Activated T-cell treated with anti-CD3 and anti-CD28 coated beads for 1 hour (primary cell): ENCODE data around the gene C1QTNF6.
"Not testable (repeated sequence)": the region's sequence is repeated elsewhere in the genome, so short reads cannot be mapped to it uniquely, and the experiment has no call there.

Experiments
- DNase-seq: peaks from one replicate; pipeline ENCODE4 v3.0.0-alpha.2; 2020; ENCODE audit warnings: low read depth

The C1QTNF6 gene

GRCh38 chr22:37206841-37207821 is 19.1 kb upstream of the C1QTNF6 start:
- DNase-seq: no peak

GRCh38 chr22:37206118-37206840 is 18.2 kb upstream of the C1QTNF6 start:
- no peak for DNase-seq

DNA sequence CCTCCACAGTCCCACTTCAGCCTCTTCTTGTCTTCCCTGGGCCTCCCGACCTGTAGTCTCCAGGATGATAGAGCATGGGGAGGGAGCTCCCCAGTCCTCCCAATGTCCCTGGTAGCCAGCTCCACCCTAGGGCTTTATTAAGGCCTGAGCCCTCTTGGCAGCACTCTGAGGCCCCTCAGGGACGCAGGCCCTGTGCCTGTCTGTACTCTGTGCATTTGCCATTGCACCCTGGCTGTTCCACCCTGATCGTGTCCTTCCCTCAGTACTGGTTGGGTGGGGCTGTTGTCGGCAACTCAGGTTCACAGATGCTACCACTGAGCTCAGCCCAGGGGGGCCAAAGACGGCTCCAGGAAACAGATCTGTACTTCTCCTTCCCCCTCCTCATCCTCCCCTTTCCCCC is 17.0 kb upstream of the C1QTNF6 start:
- no peak for DNase-seq

DNA sequence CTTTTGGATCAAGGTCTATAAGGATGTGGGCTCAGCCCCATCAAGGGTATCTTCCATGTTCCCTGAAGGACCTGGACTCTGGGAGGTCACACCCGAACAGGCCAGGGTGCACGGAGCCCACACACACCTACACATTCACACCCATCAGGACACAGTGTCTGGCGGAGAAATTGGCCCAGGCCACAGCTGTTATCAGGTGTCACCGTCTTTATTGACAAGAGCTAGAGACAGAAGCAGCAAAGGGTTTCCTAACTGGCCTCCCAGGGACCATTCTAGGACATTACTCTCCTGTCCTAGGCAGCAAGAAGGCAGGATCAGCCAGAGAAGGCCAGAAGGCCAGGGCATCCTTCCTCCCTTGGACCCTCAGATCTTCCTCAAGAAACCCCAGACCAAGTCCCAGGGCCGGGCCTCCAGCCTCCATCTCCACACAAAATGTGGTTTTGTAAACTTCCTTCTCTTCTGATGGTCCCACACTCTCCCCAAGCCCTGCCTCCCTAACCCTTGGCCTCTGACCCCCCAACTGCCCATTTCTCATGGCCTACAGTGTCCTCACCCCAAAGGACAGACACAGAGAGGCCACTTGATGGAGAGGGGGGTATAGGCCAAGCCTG is 16.1 kb upstream of the C1QTNF6 start:
- DNase-seq: no peak

GRCh38 chr22:37203354-37204044 is 15.5 kb upstream of the C1QTNF6 start:
- no peak for DNase-seq

DNA sequence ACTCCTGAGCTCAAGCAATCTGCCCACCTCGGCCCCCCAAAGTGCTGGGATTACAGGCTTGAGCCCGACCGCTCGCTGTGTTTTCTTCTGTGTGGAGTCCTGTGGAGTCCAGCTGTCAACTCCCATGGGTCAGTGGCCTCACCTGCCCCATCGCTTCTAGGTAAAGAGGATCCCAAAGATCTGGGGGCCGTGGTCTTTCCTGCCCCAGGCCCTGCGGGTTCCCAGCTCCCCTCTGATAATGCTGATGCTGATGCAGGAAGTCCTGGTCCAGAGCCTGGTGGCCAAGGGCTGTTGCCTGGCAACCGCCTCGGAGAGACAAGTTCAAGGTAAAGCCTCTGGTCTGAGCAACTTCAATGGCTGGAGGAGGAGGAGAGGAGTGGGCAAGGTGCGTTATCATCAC is 14.7 kb upstream of the C1QTNF6 start:
- DNase-seq: no peak

DNA sequence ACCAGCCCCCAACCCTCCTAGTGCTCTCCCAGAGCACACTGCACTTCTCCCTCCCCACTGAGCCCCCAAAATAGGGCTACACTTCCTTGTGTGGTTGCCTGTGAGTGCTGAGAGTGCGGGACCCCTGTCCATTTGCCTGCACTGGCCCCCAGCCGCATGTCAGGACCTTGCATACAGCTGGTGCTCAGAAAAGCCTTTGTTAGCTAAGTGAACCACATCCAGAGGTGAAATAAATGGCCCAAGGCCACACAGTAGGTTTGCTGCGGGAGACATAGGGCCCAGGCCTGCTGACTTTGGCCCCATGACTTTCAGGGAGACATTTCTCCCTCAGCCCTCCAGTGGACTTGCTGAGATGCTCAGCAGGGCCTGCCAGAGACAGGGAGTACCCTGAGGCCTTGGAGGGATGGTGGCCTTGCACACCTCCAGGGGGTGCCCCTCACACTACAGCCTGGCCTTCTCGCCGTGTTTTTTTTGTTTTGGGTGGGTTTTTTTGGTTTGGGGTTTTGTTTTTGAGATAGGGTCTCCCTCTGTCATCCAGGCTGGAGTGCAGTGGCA is 14.0 kb upstream of the C1QTNF6 start:
- no peak for DNase-seq

DNA sequence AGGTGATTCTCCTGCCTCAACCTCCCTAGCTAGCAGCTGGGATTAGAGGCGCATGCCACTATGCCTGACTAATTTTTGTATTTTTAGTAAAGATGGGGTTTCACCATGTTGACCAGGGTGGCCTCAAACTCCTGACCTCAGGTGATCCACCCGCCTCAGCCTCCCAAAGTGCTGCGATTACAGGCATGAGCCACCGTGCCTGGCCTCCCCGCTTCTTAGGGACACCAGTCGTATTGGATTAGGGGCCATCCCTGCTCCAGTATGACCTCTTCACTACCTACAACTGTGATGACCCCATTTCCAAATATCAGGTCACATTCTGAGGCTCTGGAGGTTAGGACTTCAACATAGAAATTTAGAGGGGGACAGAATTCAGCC is 13.4 kb upstream of the C1QTNF6 start:
- not testable (repeated sequence) for DNase-seq

GRCh38 chr22:37199760-37200108 is 11.7 kb upstream of the C1QTNF6 start:
- DNase-seq: no peak

- peak; percentile 98 for DNase-seq
Measured at GRCh38 chr22:37199103-37199759, 11.2 kb upstream of the C1QTNF6 start.

- DNase-seq: peak; percentile 93
Measured at GRCh38 chr22:37198258-37199102, 10.4 kb upstream of the C1QTNF6 start.

GRCh38 chr22:37197451-37198257 is 9.6 kb upstream of the C1QTNF6 start:
- DNase-seq: no peak

DNA sequence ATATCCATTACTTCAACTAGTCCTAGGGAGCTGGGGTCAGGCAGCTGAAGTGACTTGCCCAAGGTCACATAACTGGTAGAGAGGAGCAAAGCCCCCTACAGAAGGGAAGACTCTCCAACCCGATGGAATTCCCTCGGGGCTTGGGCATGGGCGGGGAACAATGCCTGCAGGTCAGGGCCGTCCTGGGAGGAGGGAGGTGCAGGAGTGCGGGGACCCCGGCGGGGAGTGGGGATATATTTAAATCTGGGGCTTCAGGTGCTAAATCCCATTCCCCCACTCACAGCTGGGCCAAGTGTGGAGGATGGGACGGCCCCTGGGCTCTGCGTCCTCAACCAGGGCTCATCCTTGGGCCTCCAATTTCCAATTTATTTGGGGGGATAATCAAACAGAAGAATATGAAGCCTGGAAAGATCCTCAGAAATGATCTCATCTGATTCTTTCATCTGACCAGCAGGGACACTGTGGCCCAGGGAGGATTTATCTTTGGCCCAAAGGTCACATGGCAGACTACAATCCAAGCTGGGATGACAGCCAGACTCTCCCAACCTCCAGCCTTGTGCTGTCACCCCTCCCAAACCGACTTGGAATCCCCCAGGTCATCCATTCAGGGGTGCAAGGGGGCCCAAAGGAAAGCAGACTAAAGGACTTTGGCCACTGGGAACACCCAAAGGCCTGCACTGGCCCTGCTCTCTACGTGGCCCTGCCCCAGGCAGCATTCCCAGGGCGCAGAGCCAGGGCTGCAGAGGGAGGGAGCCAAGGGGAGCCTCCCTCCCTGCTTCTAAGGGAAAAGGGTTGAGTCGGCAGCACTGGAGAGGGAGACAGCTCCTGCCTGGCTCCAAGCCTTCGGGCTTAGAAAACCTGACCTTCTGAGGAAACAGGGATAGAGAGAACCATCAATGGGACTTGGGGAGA is 8.7 kb upstream of the C1QTNF6 start:
- DNase-seq: no peak

DNA sequence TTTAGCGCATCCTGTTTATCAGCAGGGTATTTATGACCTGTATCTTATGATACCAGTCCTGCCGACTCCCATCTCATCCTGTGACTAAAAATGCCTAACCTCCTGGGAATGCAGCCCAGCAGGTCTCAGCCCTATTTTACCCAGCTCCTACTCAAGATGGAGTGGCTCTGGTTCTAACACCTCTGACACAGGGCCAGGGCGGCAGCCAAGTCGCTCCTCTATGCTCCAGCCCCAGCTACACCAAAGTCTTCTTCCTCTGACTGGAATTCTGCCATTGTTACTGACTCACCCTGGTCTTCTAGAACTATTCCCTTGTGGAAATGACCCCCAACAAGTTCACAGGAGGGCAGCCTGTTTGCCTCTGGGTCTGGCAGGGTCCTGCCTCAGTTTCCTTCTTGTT is 7.9 kb upstream of the C1QTNF6 start:
- no peak for DNase-seq

DNA sequence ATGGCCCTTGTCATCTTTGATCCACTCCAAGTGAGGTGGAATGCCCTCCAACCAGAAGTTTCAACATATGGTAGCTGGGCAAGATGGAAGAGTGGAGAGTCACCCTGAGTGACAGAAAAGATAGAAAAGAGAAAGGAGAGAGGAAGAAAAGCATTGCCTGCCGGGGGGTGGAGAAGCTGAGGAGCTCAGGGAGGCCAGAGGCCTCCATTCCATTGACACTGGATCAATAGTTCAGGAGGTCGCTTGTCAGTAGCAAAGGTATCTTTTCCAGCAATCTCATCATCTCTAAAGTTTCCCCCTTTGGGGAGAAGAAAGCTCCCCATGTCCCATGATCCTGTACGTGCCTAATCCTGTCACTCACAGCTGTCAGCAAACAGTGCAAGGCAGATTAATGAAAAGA is 6.7 kb upstream of the C1QTNF6 start:
- DNase-seq: no peak

DNA sequence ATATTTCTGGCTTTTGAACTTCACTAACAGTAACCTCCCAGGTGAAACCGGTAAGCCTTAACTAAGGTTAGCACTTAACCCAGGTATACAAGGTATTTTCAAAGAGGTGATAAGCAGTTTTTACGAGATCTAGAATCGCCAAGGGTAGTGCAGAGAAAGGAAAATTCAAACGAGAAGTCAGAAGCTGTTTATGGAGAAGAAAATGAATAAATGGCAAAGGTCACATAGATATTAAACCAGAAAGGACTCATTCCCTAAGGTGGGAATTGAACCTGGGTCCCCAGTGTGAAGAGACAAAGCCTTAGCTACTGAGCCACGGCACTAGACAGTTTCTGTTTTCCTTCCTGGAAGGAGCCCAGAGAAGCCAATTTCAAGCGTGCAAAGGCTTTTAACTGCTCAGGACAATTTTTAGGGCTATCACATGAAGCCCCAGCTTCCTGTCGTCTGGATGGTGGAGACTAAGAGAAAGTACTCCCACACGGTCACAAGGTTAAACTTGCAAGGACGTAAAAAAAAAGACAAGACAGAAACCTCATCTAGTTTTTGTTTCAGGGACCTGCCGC is 5.7 kb upstream of the C1QTNF6 start:
- no peak for DNase-seq

GRCh38 chr22:37192741-37193140 is 4.7 kb upstream of the C1QTNF6 start:
- no peak for DNase-seq

GRCh38 chr22:37192204-37192603 is 4.2 kb upstream of the C1QTNF6 start:
- DNase-seq: no peak
